Bronchial epithelial cell (primary cell): Measurements from ENCODE around the gene NSMCE1. TPM values are rescaled to one million over a fixed set of nuclear protein-coding genes. Genes with fewer than 3 reads are reported as not detected.

ENCODE experiments used
- DNase-seq: peaks from one replicate; pipeline ENCODE4 v3.0.0-alpha.2; 2010; ENCODE audit warnings: low read depth
- FAIRE-seq: peaks from 2 replicates; lab custom pipeline; 2011; peaks lifted over from hg19 to GRCh38; lab: Jason Lieb, UNC
- H3K27me3 ChIP-seq: 2 replicates; pipeline ENCODE4 v1.5.1; 2011; ENCODE audit warnings: low read length; ENCODE audit not compliant: control insufficient read depth, insufficient read depth
- H3K36me3 ChIP-seq: 2 replicates; pipeline ENCODE4 v1.5.1; 2011; ENCODE audit warnings: low read length; ENCODE audit not compliant: control insufficient read depth, insufficient read depth
- H3K4me3 ChIP-seq: 2 replicates; pipeline ENCODE4 v1.5.1; 2011; ENCODE audit warnings: mild to moderate bottlenecking, low read depth, low read length, control low read depth
- total RNA-seq: library from RNA; depleted of rRNA; stranded (reverse); fragments of >200 nt; gene quantifications from 2 replicates; pipeline ENCODE4 v1.2.1, GENCODE V29; 2014
- TF ChIP-seq, protein P1 (sequence below): IDR thresholded peaks from 2 replicates; pipeline ENCODE4 v1.5.1; 2011; ENCODE audit warnings: mild to moderate bottlenecking, moderate library complexity, low read length, control low read depth, inconsistent platforms; ENCODE audit not compliant: insufficient read depth, severe bottlenecking

Gene NSMCE1
- total RNA-seq, 1 donor from 2014 or later = 111 TPM

DNA sequence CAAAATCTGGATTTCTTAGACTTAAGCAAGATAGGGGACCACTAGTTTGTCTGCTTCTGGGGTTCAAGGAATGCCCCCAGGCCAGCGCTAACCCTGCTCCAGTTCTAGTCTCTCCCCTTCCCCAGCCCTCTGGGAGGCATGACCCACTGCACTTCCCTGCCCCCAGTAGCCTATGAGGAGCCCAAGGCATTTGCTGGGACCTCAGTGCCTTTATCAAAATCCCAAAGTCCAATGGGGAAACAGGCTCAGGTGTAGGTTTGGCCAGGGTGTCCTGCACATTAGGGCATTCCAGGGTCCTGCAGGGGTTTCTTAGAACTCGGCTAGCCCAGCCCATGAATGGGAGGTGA lies 46.4 kb upstream of the NSMCE1 start:
- no peak for FAIRE-seq
- peak overlapping the region; percentile 93 for H3K4me3 ChIP-seq
- no peak for DNase-seq
- H3K27me3 ChIP-seq = no peaks in the 10 kb centered on the region
- H3K36me3 ChIP-seq = peaks cover 1% of the 10 kb centered on the region
- TF ChIP-seq, protein P1, sequence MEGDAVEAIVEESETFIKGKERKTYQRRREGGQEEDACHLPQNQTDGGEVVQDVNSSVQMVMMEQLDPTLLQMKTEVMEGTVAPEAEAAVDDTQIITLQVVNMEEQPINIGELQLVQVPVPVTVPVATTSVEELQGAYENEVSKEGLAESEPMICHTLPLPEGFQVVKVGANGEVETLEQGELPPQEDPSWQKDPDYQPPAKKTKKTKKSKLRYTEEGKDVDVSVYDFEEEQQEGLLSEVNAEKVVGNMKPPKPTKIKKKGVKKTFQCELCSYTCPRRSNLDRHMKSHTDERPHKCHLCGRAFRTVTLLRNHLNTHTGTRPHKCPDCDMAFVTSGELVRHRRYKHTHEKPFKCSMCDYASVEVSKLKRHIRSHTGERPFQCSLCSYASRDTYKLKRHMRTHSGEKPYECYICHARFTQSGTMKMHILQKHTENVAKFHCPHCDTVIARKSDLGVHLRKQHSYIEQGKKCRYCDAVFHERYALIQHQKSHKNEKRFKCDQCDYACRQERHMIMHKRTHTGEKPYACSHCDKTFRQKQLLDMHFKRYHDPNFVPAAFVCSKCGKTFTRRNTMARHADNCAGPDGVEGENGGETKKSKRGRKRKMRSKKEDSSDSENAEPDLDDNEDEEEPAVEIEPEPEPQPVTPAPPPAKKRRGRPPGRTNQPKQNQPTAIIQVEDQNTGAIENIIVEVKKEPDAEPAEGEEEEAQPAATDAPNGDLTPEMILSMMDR = no peak

DNA sequence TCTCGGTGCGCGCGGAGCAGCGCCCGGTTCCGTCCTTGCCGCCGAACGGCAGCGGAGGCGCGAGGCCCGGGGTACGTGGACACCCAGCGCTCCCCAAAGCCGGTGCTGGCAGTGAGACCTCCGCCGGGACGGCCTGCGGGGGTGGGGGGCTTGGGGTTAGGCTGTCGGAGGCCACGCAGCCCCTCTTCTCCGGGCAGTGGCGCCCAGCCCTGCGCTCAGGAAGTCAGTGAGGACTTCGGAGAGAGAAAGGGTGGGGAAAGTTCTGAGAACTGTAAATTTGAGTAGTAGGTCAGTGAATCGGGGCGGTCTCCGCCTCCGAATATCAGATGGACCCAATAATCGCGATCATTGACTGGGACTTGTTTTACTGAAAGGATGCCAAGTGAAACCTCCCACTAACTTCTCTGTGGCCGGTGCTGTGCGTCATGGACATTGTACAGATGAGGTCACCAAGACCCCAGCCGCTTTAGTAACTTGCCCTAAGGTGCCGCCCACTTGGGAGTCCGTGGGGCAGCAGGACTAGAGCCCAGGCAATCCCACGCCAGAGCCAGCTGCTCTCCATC lies 45.7 kb upstream of the NSMCE1 start:
- peak; percentile 87 for DNase-seq
- peak overlapping the region; percentile 93 for H3K4me3 ChIP-seq
- no peak for FAIRE-seq

GRCh38 chr16:27313422-27314160 lies 45.0 kb upstream of the NSMCE1 start, which contains the start of gene IL4R:
IL4R (plus strand) TSS chr16:27313974; CDS start chr16:27340204, 26,230 bp downstream.
- H3K4me3 ChIP-seq = peak within 1 kb of the TSS; percentile 93
- DNase-seq (peak; percentile 49), FAIRE-seq (no peak)
- no peaks in the 10 kb centered on the region for H3K36me3 ChIP-seq
- TF ChIP-seq, protein P1 = no peak
- H3K27me3 ChIP-seq = no peaks in the 10 kb centered on the region

More for the DNA sequence above, 45.7 kb upstream of the NSMCE1 start:
- H3K36me3 ChIP-seq = peaks cover 1% of the 10 kb centered on the region
- TF ChIP-seq, protein P1 = no peak
- no peaks in the 10 kb centered on the region for H3K27me3 ChIP-seq

DNA sequence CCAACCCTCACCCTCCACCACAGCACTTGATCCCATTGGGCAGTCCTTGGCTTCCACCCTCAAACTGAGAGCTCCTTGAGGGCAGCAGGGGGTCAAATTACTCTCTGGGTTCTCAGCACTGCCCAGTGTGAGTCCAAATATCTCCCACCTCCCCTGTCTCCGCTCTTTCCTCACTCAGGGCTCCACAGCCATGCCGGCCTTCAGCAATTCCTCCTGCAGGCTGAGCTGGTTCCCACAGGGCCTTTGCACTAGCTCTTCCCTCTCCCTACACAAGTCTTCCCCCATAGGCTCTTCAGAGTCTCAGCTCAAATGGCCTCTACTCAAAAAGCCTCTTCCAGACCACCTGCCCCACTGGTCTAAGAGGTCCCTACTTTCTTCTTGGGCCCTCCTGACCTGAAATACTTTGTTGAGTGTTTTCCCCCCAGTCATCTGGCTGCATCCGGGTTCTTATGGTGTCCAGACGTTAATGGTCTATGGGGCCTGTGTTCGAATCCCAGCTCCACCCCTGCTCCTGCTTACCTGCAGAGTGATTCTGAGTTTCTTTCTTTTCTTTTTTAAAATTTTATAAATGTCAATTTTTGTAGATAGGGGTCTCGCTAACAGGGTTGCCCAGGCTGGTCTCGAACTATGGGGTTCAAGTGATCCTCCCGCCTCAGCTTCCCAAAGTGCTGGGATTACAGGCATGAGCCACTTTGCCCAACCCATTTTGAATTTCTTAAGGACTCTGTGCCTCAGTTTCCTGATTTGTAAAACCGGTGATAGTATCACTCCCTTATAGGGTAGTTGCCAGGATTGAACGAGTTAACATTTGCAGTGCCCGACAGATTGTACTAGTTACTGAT lies 44.2 kb upstream of the NSMCE1 start:
- Histone ChIP-seq H3K27me3 (no peaks in the 10 kb centered on the region), H3K4me3 (peak overlapping the region; percentile 93), H3K36me3 (no peaks in the 10 kb centered on the region)
- DNase-seq (no peak), FAIRE-seq (no peak)
- TF ChIP-seq, protein P1 = no peak

GRCh38 chr16:27311897-27312303 lies 43.3 kb upstream of the NSMCE1 start:
- H3K36me3 ChIP-seq = no peaks in the 10 kb centered on the region
- H3K4me3 ChIP-seq = no peak overlapping the region
- no peak for DNase-seq
- H3K27me3 ChIP-seq = no peaks in the 10 kb centered on the region
- FAIRE-seq = no peak
- TF ChIP-seq, protein P1 = no peak
